IMR-90 (cell line): Measurements from ENCODE around the gene COL13A1. TPM values are rescaled to one million over a fixed set of nuclear protein-coding genes. Genes with fewer than 3 reads are reported as not detected.

Experiments used
- ATAC-seq: fragments of 200-7000 bp; cut with Tn5 transposase; 2 replicates; pipeline ENCODE4 v1.9.1; 2020; ENCODE audit warnings: low read depth, mild to moderate bottlenecking, moderate library complexity
- BruUV-seq: library from RNA; stranded (reverse); fragments of 400-500 nt; replicated peaks from 2 replicates; lab custom pipeline; 2021; lab: Mats Ljungman, UMichigan
- CTCF ChIA-PET: fragments of 300-600 bp; formaldehyde crosslinking; extraction: SDS; loops from one replicate; lab custom pipeline; 2021; ENCODE audit warnings: antibody characterized with exemption; lab: Yijun Ruan, JAX
- POLR2A ChIA-PET: fragments of 300-600 bp; sonication (Branson Sonifier 250); formaldehyde crosslinking; loops from one replicate; lab custom pipeline; 2022; ENCODE audit warnings: antibody characterized with exemption; ENCODE audit not compliant: unreplicated experiment; lab: Charles Lee
- DNase-seq: peaks from one replicate; pipeline ENCODE4 v3.0.0; 2013
- H2AFZ ChIP-seq: replicated peaks from 2 replicates; pipeline ENCODE3; 2013; ENCODE audit warnings: low read length, mild to moderate bottlenecking; ENCODE audit not compliant: poor library complexity
- H2AK5ac ChIP-seq: 2 replicates; pipeline ENCODE4 v1.6.1; 2013; ENCODE audit warnings: low read depth, low read length, inconsistent platforms
- H2AK9ac ChIP-seq: replicated peaks from 2 replicates; pipeline ENCODE3; 2013; ENCODE audit warnings: mild to moderate bottlenecking, low read depth, low read length, moderate library complexity; ENCODE audit not compliant: poor library complexity
- H2BK120ac ChIP-seq: 2 replicates; pipeline ENCODE4 v1.6.1; 2013; ENCODE audit warnings: low read depth, low read length, inconsistent platforms
- H2BK15ac ChIP-seq: 3 replicates; pipeline ENCODE4 v1.6.1; 2013; ENCODE audit warnings: low read depth, low read length, inconsistent platforms
- H2BK20ac ChIP-seq: 2 replicates; pipeline ENCODE4 v1.6.1; 2013; ENCODE audit warnings: low read depth, mild to moderate bottlenecking, inconsistent platforms, low read length, moderate library complexity
- H2BK5ac ChIP-seq: 2 replicates; pipeline ENCODE4 v1.6.1; 2013; ENCODE audit warnings: mild to moderate bottlenecking, low read depth, low read length, inconsistent platforms; ENCODE audit not compliant: poor library complexity, severe bottlenecking
- H3K14ac ChIP-seq: replicated peaks from 2 replicates; pipeline ENCODE4 v1.6.1; 2013; ENCODE audit warnings: low read depth, low read length, inconsistent platforms
- H3K18ac ChIP-seq: 2 replicates; pipeline ENCODE4 v1.6.1; 2013; ENCODE audit warnings: low read depth, low read length, control low read depth
- H3K23ac ChIP-seq: 2 replicates; pipeline ENCODE4 v1.6.1; 2013; ENCODE audit warnings: low read depth, low read length, inconsistent platforms
- H3K27ac ChIP-seq: 2 replicates; pipeline ENCODE4 v1.5.1; 2013; ENCODE audit warnings: mild to moderate bottlenecking, control low read depth, low read length; ENCODE audit not compliant: insufficient read depth
- H3K27me3 ChIP-seq: 2 replicates; pipeline ENCODE4 v1.6.1; 2013; ENCODE audit warnings: low read length; ENCODE audit not compliant: control insufficient read depth, insufficient read depth
- H3K36me3 ChIP-seq: 2 replicates; pipeline ENCODE4 v1.6.1; 2013; ENCODE audit warnings: low read length, mixed read lengths; ENCODE audit not compliant: control insufficient read depth, insufficient read depth
- H3K4ac ChIP-seq: 2 replicates; pipeline ENCODE4 v1.6.1; 2013; ENCODE audit warnings: low read depth, low read length, inconsistent platforms
- H3K4me1 ChIP-seq: 2 replicates; pipeline ENCODE4 v1.6.1; 2013; ENCODE audit warnings: low read length, mixed read lengths; ENCODE audit not compliant: control insufficient read depth, insufficient read depth
- H3K4me2 ChIP-seq: 2 replicates; pipeline ENCODE4 v1.6.1; 2013; ENCODE audit warnings: low read depth, mild to moderate bottlenecking, control low read depth, low read length, moderate library complexity
- H3K4me3 ChIP-seq: 2 replicates; pipeline ENCODE4 v1.5.1; 2013; ENCODE audit warnings: low read depth, mild to moderate bottlenecking, control low read depth, low read length, moderate library complexity; ENCODE audit not compliant: insufficient read depth
- H3K56ac ChIP-seq: 2 replicates; pipeline ENCODE4 v1.6.1; 2013; ENCODE audit warnings: low read length, inconsistent platforms; ENCODE audit not compliant: insufficient read depth; ENCODE audit errors: extremely low read depth
- H3K79me1 ChIP-seq, 2 experiments: 2 replicates each; pipeline ENCODE4 v1.6.1; 2013; ENCODE audit warnings: low read length in 2 of 2, inconsistent platforms in 1 of 2, low read depth in 1 of 2
- H3K9ac ChIP-seq: 2 replicates; pipeline ENCODE4 v1.6.1; 2013; ENCODE audit warnings: low read depth, low read length, control low read depth
- H3K9me1 ChIP-seq: 2 replicates; pipeline ENCODE4 v1.6.1; 2013; ENCODE audit warnings: low read length, inconsistent platforms; ENCODE audit not compliant: insufficient read depth
- H3K9me3 ChIP-seq: 2 replicates; pipeline ENCODE4 v1.6.1; 2013; ENCODE audit warnings: low read length; ENCODE audit not compliant: control insufficient read depth, insufficient read depth
- H4K20me1 ChIP-seq: 2 replicates; pipeline ENCODE4 v1.6.1; 2013; ENCODE audit warnings: low read length, inconsistent platforms; ENCODE audit not compliant: insufficient read depth
- H4K5ac ChIP-seq: 2 replicates; pipeline ENCODE4 v1.6.1; 2013; ENCODE audit warnings: mild to moderate bottlenecking, low read depth, low read length, control low read depth
- H4K8ac ChIP-seq, 2 experiments: 2 replicates each; pipeline ENCODE4 v1.6.1; 2013; ENCODE audit warnings: low read depth in 2 of 2, low read length in 2 of 2, control low read depth in 1 of 2, inconsistent platforms in 1 of 2
- H4K91ac ChIP-seq: 2 replicates; pipeline ENCODE4 v1.6.1; 2013; ENCODE audit warnings: low read depth, low read length, inconsistent platforms; ENCODE audit not compliant: insufficient read depth
- BHLHE40 ChIP-seq: fragments of 150-350 bp; IDR thresholded peaks from 2 replicates; pipeline ENCODE4 v1.6.1; 2016; ENCODE audit warnings: mild to moderate bottlenecking, low read depth, low read length
- CEBPB ChIP-seq: IDR thresholded peaks from 2 replicates; pipeline ENCODE4 v1.6.1; 2012; ENCODE audit warnings: low read depth, low read length, improper control_type of control experiment
- CHD1 ChIP-seq: IDR thresholded peaks from 2 replicates; pipeline ENCODE4 v1.6.1; 2012; ENCODE audit warnings: low read depth, low read length, improper control_type of control experiment
- ELK1 ChIP-seq: fragments of 150-350 bp; IDR thresholded peaks from 2 replicates; pipeline ENCODE4 v1.6.1; 2016; ENCODE audit warnings: low read depth, mild to moderate bottlenecking, low read length, moderate library complexity, borderline replicate concordance
- MAFK ChIP-seq: IDR thresholded peaks from 2 replicates; pipeline ENCODE4 v1.6.1; 2012; ENCODE audit warnings: low read depth, low read length, improper control_type of control experiment
- MXI1 ChIP-seq: IDR thresholded peaks from 2 replicates; pipeline ENCODE4 v1.6.1; 2012; ENCODE audit warnings: low read depth, mild to moderate bottlenecking, low read length, moderate library complexity, borderline replicate concordance
- NFE2L2 ChIP-seq: fragments of 150-350 bp; IDR thresholded peaks from 2 replicates; pipeline ENCODE4 v1.6.1; 2016; ENCODE audit warnings: low read depth, mild to moderate bottlenecking, low read length
- POLR2A ChIP-seq: IDR thresholded peaks from 2 replicates; pipeline ENCODE4 v1.6.1; 2012; ENCODE audit warnings: mild to moderate bottlenecking, low read depth, low read length
- RCOR1 ChIP-seq: IDR thresholded peaks from 2 replicates; pipeline ENCODE4 v1.6.1; 2012; ENCODE audit warnings: mild to moderate bottlenecking, low read length, improper control_type of control experiment; ENCODE audit not compliant: insufficient replicate concordance
- SMC3 ChIP-seq: fragments of 150-350 bp; IDR thresholded peaks from 2 replicates; pipeline ENCODE4 v1.6.1; 2016; ENCODE audit warnings: low read depth, mild to moderate bottlenecking, antibody characterized with exemption, low read length, moderate library complexity
- WGBS, 2 experiments: methylation state at CpG; one replicate each; pipeline versions ENCODE4 v1.1.5 to v1.1.7; 2013; ENCODE audit warnings: missing lambda C conversion rate in 2 of 2; ENCODE audit not compliant: insufficient read length in 1 of 2; ENCODE audit errors: extremely low coverage in 2 of 2; 5-methylcytosine and 5-hydroxymethylcytosine counted together
- dilution Hi-C: fragments of 300-500 bp; cut with HindIII; formaldehyde crosslinking; loops from one replicate; pipeline ENCODE4 v1.14.3; 2018; ENCODE audit warnings: low sequenced_read_pairs; ENCODE audit not compliant: unreplicated experiment
- in situ Hi-C: fragments of 300-500 bp; cut with MboI; formaldehyde crosslinking; loops from 3 replicates; pipeline ENCODE4 v1.14.3; 2019; ENCODE audit warnings: low sequenced_read_pairs, inconsistent platforms, mixed read lengths
- intact Hi-C: fragments of 100-400 bp; cut with micrococcal nuclease; formaldehyde crosslinking; loops from 2 replicates; pipeline ENCODE4 v1.10.0; 2022
- polyA plus RNA-seq, 3 experiments: library from polyadenylated mRNA; depleted of rRNA; stranded (reverse); fragments of >200 nt; gene quantifications; 2 replicates each; pipeline ENCODE4 v1.2.3, GENCODE V29; 2012; ENCODE audit warnings: low replicate concordance in 1 of 3
- total RNA-seq: library from RNA; depleted of rRNA; stranded (reverse); fragments of >200 nt; gene quantifications from 2 replicates; pipeline ENCODE4 v1.2.3, GENCODE V29; 2012
- TF ChIP-seq, protein P1 (sequence below): conservative IDR thresholded peaks from 2 replicates; pipeline ENCODE4 v1.5.1; 2012; ENCODE audit warnings: mild to moderate bottlenecking, low read depth, low read length, improper control_type of control experiment

Gene COL13A1
- total and polyA plus RNA-seq, 2 of the 4 experiments (the other 2 are of a cell fraction): 12.2 to 31.3 TPM

- CTCF ChIA-PET: interaction anchor here (1.1 kb wide), 1 partner anchor 9 kb away, joined by 3 read pairs; no protein-coding TSS in a partner anchor
- H4K8ac ChIP-seq: no peak overlapping the region
- H3K9me1 ChIP-seq: peaks cover 26% of the 10 kb centered on the region
- H3K4me3 ChIP-seq: no peak overlapping the region
- no peak overlapping the region for H3K9ac ChIP-seq
- H4K5ac ChIP-seq: no peak overlapping the region
- WGBS, 2 experiments: no CpG with 5 or more reads among the region's 9 CpGs
- no peak overlapping the region for H2BK20ac ChIP-seq
- ATAC-seq (no peak), DNase-seq (no peak)
- H2AFZ ChIP-seq: no peak overlapping the region
- no TSS peak for BruUV-seq
- H4K91ac ChIP-seq: no peak overlapping the region
- H3K9me3 ChIP-seq: no peaks in the 10 kb centered on the region
- H3K27me3 ChIP-seq: no peaks in the 10 kb centered on the region
- H2AK9ac ChIP-seq: peak overlapping the region; percentile 7
- no peak overlapping the region for H3K27ac ChIP-seq
- no peak overlapping the region for H3K23ac ChIP-seq
- H3K18ac ChIP-seq: no peak overlapping the region
- intact Hi-C loops: no loop called here
- H2BK120ac ChIP-seq: no peak overlapping the region
- no peak overlapping the region for H3K14ac ChIP-seq
- H3K36me3 ChIP-seq: no peaks in the 10 kb centered on the region
- POLR2A ChIA-PET: interaction anchor here (0.5 kb wide), 1 partner anchor 547 kb away, joined by 4 read pairs; no protein-coding TSS in a partner anchor
- H3K4me2 ChIP-seq: no peak overlapping the region
- no peak overlapping the region for H3K4ac ChIP-seq
- H3K56ac ChIP-seq: no peak overlapping the region
- no peak overlapping the region; the same call in 1 of the 2 replicates for H2AK5ac ChIP-seq
- no peak for TF ChIP-seq ELK1
- TF ChIP-seq, protein P1, sequence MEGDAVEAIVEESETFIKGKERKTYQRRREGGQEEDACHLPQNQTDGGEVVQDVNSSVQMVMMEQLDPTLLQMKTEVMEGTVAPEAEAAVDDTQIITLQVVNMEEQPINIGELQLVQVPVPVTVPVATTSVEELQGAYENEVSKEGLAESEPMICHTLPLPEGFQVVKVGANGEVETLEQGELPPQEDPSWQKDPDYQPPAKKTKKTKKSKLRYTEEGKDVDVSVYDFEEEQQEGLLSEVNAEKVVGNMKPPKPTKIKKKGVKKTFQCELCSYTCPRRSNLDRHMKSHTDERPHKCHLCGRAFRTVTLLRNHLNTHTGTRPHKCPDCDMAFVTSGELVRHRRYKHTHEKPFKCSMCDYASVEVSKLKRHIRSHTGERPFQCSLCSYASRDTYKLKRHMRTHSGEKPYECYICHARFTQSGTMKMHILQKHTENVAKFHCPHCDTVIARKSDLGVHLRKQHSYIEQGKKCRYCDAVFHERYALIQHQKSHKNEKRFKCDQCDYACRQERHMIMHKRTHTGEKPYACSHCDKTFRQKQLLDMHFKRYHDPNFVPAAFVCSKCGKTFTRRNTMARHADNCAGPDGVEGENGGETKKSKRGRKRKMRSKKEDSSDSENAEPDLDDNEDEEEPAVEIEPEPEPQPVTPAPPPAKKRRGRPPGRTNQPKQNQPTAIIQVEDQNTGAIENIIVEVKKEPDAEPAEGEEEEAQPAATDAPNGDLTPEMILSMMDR: no peak
- no peak for TF ChIP-seq SMC3
- no peak for TF ChIP-seq POLR2A
- no peak for TF ChIP-seq RCOR1
- TF ChIP-seq CEBPB: no peak
- no peak for TF ChIP-seq MAFK
- no peak for TF ChIP-seq CHD1
- TF ChIP-seq MXI1: no peak
- TF ChIP-seq BHLHE40: no peak
- TF ChIP-seq NFE2L2: no peak
- H3K79me1 ChIP-seq: peaks cover 21 to 63% of the 10 kb centered on the region in 2 experiments
- in situ Hi-C loops: no loop called here
- dilution Hi-C loops: no loop called here
- H2BK5ac ChIP-seq: no peak overlapping the region
- peaks cover 20% of the 10 kb centered on the region for H3K4me1 ChIP-seq
- 0 out of 2 replicates have a peak, but pooled peaks cover 5% of the 10 kb centered on the region for H4K20me1 ChIP-seq
- no peak overlapping the region for H2BK15ac ChIP-seq
These were observed 58.6 kb downstream of the COL13A1 start for GRCh38 chr10:69860271-69860670.
